SK-N-MC (cell line): Measurements from ENCODE around the gene SCLT1.

ENCODE experiments used
- EZH2 ChIP-seq: fragments of 200-600 bp; sonication (generic); IDR thresholded peaks from one replicate; pipeline ENCODE4 v1.6.1; 2017; ENCODE audit warnings: antibody characterized with exemption
- FOXP2 ChIP-seq: optimal IDR thresholded peaks from 2 replicates; pipeline ENCODE3; 2011; ENCODE audit warnings: mild to moderate bottlenecking, moderate library complexity; ENCODE audit not compliant: insufficient read depth; ENCODE audit errors: extremely low read length, control extremely low read depth
- POLR2AphosphoS5 ChIP-seq: IDR thresholded peaks from 2 replicates; pipeline ENCODE4 v1.6.1; 2012; ENCODE audit warnings: mild to moderate bottlenecking, low read depth, low read length, borderline replicate concordance

GRCh38 chr4:128954941-128955340, 138.4 kb downstream of the SCLT1 start:
- TF ChIP-seq POLR2AphosphoS5: no peak
- TF ChIP-seq EZH2: no peak
- no peak for TF ChIP-seq FOXP2
